GM10248 (cell line): ENCODE measurements around the gene SAFB2.
"Not testable (repeated sequence)": the region's sequence is repeated elsewhere in the genome, so short reads cannot be mapped to it uniquely, and the experiment has no call there.

Experiments
- CTCF ChIA-PET: fragments of 300-600 bp; sonication (Branson Sonifier 250); formaldehyde crosslinking; extraction: SDS; loops from one replicate; lab custom pipeline; 2021; ENCODE audit warnings: antibody characterized with exemption; lab: Yijun Ruan, JAX
- POLR2A ChIA-PET: fragments of 350-650 bp; sonication (Branson Sonifier 250); formaldehyde crosslinking; extraction: SDS; loops from one replicate; lab custom pipeline; 2020; ENCODE audit warnings: antibody characterized with exemption; lab: Yijun Ruan, JAX
- DNase-seq: peaks from one replicate; pipeline ENCODE4 v3.0.0; 2012; ENCODE audit errors: extremely low spot score
- CTCF ChIP-seq: IDR thresholded peaks from 2 replicates; pipeline ENCODE4 v1.5.1; 2012; ENCODE audit warnings: mild to moderate bottlenecking, low read depth; ENCODE audit errors: extremely low read depth, missing control alignments, control extremely low read depth

SAFB2 gene

GRCh38 chr19:5609881-5610448 lies 12.6 kb downstream of the SAFB2 start:
- ChIA-PET CTCF (interaction anchor here (0.5 to 2.6 kb wide), 2 partner anchors 10 to 201 kb away, joined by 3 to 13 read pairs; no protein-coding TSS in a partner anchor), POLR2A (interaction anchor here (2.0 kb wide), 1 partner anchor 13 kb away, joined by 7 read pairs; the partner anchor contains the start of genes SAFB and SAFB2)
- DNase-seq = no peak
- TF ChIP-seq CTCF = no peak

GRCh38 chr19:5608766-5609165 lies 13.8 kb downstream of the SAFB2 start:
- POLR2A ChIA-PET = interaction anchor here (0.6 to 2.0 kb wide), 3 partner anchors 14 to 44 kb away, joined by 4 to 7 read pairs (median 7); partner anchors contain the start of genes SAFB and SAFB2
- CTCF ChIA-PET = interaction anchor here (2.6 kb wide), 1 partner anchor 11 kb away, joined by 13 read pairs; no protein-coding TSS in a partner anchor
- not testable (repeated sequence) for DNase-seq

- TF ChIP-seq CTCF = no peak
- POLR2A ChIA-PET = interaction anchor here (2.0 kb wide), 1 partner anchor 15 kb away, joined by 7 read pairs; the partner anchor contains the start of genes SAFB and SAFB2
- no peak for DNase-seq
- CTCF ChIA-PET = interaction anchor here (2.6 kb wide), 1 partner anchor 11 kb away, joined by 13 read pairs; no protein-coding TSS in a partner anchor
Observed at GRCh38 chr19:5608291-5608690, 14.3 kb downstream of the SAFB2 start.

GRCh38 chr19:5607318-5608275 lies 15.0 kb downstream of the SAFB2 start:
- no peak for TF ChIP-seq CTCF
- ChIA-PET POLR2A (interaction anchor here (2.0 kb wide), 1 partner anchor 15 kb away, joined by 7 read pairs; the partner anchor contains the start of genes SAFB and SAFB2), CTCF (interaction anchor here (2.6 kb wide), 1 partner anchor 12 kb away, joined by 13 read pairs; no protein-coding TSS in a partner anchor)
- no peak for DNase-seq

- TF ChIP-seq CTCF = no peak
- DNase-seq = no peak
- ChIA-PET CTCF (interaction anchor here (1.4 to 1.5 kb wide), 3 partner anchors 12 to 16 kb away, joined by 3 to 4 read pairs (median 4); no protein-coding TSS in a partner anchor), POLR2A (interaction anchor here (0.7 kb wide), 1 partner anchor 16 kb away, joined by 3 read pairs; no protein-coding TSS in a partner anchor)
Observed at GRCh38 chr19:5605362-5605761, 17.2 kb downstream of the SAFB2 start.

- no peak for DNase-seq
- no peak for TF ChIP-seq CTCF
- CTCF ChIA-PET = interaction anchor here (1.0 kb wide), 1 partner anchor 30 kb away, joined by 4 read pairs; no protein-coding TSS in a partner anchor
- POLR2A ChIA-PET = no interaction called here
Observed at GRCh38 chr19:5603626-5604025, 18.9 kb downstream of the SAFB2 start.
